Keratinocyte (primary cell): ENCODE results near the gene FKBP1B. TPM values are rescaled to one million over a fixed set of nuclear protein-coding genes. Genes with fewer than 3 reads are reported as not detected.
A peak's percentile ranks its signal among the peaks of the same experiment; 100 is the strongest.

ENCODE experiments used
- DNase-seq: peaks from one replicate; pipeline ENCODE4 v3.0.0-alpha.2; 2011; ENCODE audit warnings: low read depth, missing footprints, low spot score
- FAIRE-seq: peaks from 2 replicates; lab custom pipeline; 2011; peaks lifted over from hg19 to GRCh38; lab: Jason Lieb, UNC
- H2AFZ ChIP-seq: 2 replicates; pipeline ENCODE4 v1.6.0; 2012; ENCODE audit warnings: low read length, control low read depth, inconsistent platforms; ENCODE audit not compliant: control insufficient read depth
- H3K27ac ChIP-seq: 2 replicates; pipeline ENCODE4 v1.5.1; 2011; ENCODE audit warnings: low read length; ENCODE audit not compliant: control insufficient read depth, insufficient read depth
- H3K27me3 ChIP-seq: 3 replicates; pipeline ENCODE4 v1.6.0; 2011; ENCODE audit warnings: low read length; ENCODE audit not compliant: control insufficient read depth, insufficient read depth; ENCODE audit errors: extremely low read depth
- H3K36me3 ChIP-seq, 2 experiments: 2 replicates in 1 of 2; 3 replicates in 1 of 2; pipeline ENCODE4 v1.5.1; 2011; ENCODE audit warnings: low read length in 2 of 2, mild to moderate bottlenecking in 1 of 2; ENCODE audit not compliant: control insufficient read depth in 2 of 2, insufficient read depth in 2 of 2; ENCODE audit errors: extremely low read depth in 1 of 2
- H3K4me1 ChIP-seq: 3 replicates; pipeline ENCODE4 v1.5.1; 2011; ENCODE audit warnings: low read length; ENCODE audit not compliant: control insufficient read depth, insufficient read depth; ENCODE audit errors: extremely low read depth
- H3K4me2 ChIP-seq: 3 replicates; pipeline ENCODE4 v1.6.0; 2011; ENCODE audit warnings: low read depth, low read length; ENCODE audit not compliant: control insufficient read depth, insufficient read depth; ENCODE audit errors: extremely low read depth
- H3K4me3 ChIP-seq, 3 experiments: fragments of 200-600 bp in 1 of 3; sonication (generic) in 1 of 3; 2 replicates in 2 of 3; 3 replicates in 1 of 3; pipeline ENCODE4 v1.5.1; 2011 to 2016; ENCODE audit warnings: low read length in 3 of 3, mild to moderate bottlenecking in 3 of 3, control low read depth in 2 of 3, inconsistent platforms in 1 of 3, low read depth in 1 of 3, mixed read lengths in 1 of 3, mixed run types in 1 of 3, moderate library complexity in 1 of 3; ENCODE audit not compliant: control insufficient read depth in 2 of 3, insufficient read depth in 2 of 3; ENCODE audit errors: extremely low read depth in 1 of 3
- H3K79me2 ChIP-seq: 2 replicates; pipeline ENCODE4 v1.6.0; 2012; ENCODE audit warnings: low read length; ENCODE audit not compliant: control insufficient read depth, insufficient read depth
- H3K9ac ChIP-seq: 3 replicates; pipeline ENCODE4 v1.6.0; 2011; ENCODE audit warnings: low read length; ENCODE audit not compliant: control insufficient read depth, insufficient read depth; ENCODE audit errors: extremely low read depth
- H3K9me1 ChIP-seq: 3 replicates; pipeline ENCODE4 v1.6.0; 2011; ENCODE audit warnings: low read length; ENCODE audit not compliant: control insufficient read depth, insufficient read depth; ENCODE audit errors: extremely low read depth
- H3K9me3 ChIP-seq: 2 replicates; pipeline ENCODE4 v1.5.1; 2012; ENCODE audit warnings: low read depth, low read length; ENCODE audit not compliant: control insufficient read depth
- H4K20me1 ChIP-seq: 3 replicates; pipeline ENCODE4 v1.6.0; 2011; ENCODE audit warnings: low read length; ENCODE audit not compliant: control insufficient read depth, insufficient read depth; ENCODE audit errors: extremely low read depth
- CTCF ChIP-seq, 3 experiments: IDR thresholded peaks in 1 of 3; conservative IDR thresholded peaks in 1 of 3; optimal IDR thresholded peaks in 1 of 3; 2 replicates in 2 of 3; 3 replicates in 1 of 3; pipeline versions ENCODE3 to v1.5.1; 2011; ENCODE audit warnings: low read length in 3 of 3, mild to moderate bottlenecking in 3 of 3, moderate library complexity in 2 of 3, control low read depth in 1 of 3, inconsistent platforms in 1 of 3; ENCODE audit not compliant: insufficient read depth in 2 of 3; ENCODE audit errors: extremely low read depth in 1 of 3
- EZH2 ChIP-seq: IDR thresholded peaks from one replicate; pipeline ENCODE4 v1.6.1; 2012; ENCODE audit warnings: inconsistent platforms, mild to moderate bottlenecking, low read length, moderate library complexity
- dilution Hi-C: fragments of 300-500 bp; cut with MboI; formaldehyde crosslinking; loops from one replicate; pipeline ENCODE4 v1.7.0; 2020; ENCODE audit warnings: low sequenced_read_pairs; ENCODE audit not compliant: extremely low pct_ligation_motif_present
- polyA plus RNA-seq, 5 experiments: library from polyadenylated mRNA; depleted of rRNA in 3 of 5; stranded (reverse) in 3 of 5; stranded (forward) in 1 of 5; unstranded in 1 of 5; fragments of >200 nt; gene quantifications; 1 replicate in 1 of 5; 2 replicates in 3 of 5; 3 replicates in 1 of 5; pipeline versions ENCODE4 v1.2.1 to v1.2.3, GENCODE V29; 2011 to 2012; ENCODE audit warnings: missing spikeins in 2 of 5, low read depth in 1 of 5, low replicate concordance in 1 of 5

Gene FKBP1B
- polyA plus RNA-seq, 1 donor (not counting 4 experiments of a cell fraction or from before 2014, with no cell fraction given) = 24.5 TPM

DNA sequence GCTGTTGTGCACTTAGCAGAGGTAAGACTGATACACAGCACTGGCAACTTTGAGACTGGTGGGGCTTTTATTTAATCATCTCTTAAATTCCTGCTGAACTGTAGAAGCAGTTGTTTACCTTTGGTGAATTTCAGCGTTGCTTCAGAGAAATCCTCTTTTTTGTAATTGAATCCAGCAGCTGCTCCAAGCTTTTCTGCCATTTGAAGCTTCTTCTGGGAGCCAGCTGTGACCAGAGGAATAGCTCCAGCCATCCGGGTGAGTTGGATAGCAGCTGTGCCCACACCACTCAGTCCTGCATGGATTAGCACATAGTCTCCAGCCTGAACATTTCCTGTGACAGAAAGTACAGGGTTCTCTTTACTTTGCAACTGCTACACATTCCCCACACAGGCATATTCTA is 31.2 kb downstream of the FKBP1B start:
- dilution Hi-C loops = no loop called here
- H3K27ac ChIP-seq = no peak overlapping the region
- no peak for FAIRE-seq

GRCh38 chr2:24082787-24083566 is 33.4 kb downstream of the FKBP1B start:
- peak overlapping the region; percentile 86 for H3K9ac ChIP-seq
- no peaks in the 10 kb centered on the region for H3K79me2 ChIP-seq
- peak overlapping the region; percentile 45 for H2AFZ ChIP-seq
- no peaks in the 10 kb centered on the region for H3K9me1 ChIP-seq
- no peak for DNase-seq
- TF ChIP-seq CTCF (optimal IDR thresholded peaks at IDR 0.05 in 1 of 3, IDR thresholded peaks at IDR 0.05 in 1 of 3, conservative IDR thresholded peaks at IDR 0.05 in 1 of 3; ENCODE audit: extremely low read depth in 1 of 3, insufficient read depth in 2 of 3, low read length in 3 of 3) (no peak), EZH2 (no peak)
- H3K36me3 ChIP-seq = peaks cover 5 to 17% of the 10 kb centered on the region in 2 experiments
- H3K27ac ChIP-seq = peak overlapping the region; percentile 82
- peak overlapping the region; percentile 99 for H3K4me2 ChIP-seq
- FAIRE-seq = no peak
- no peaks in the 10 kb centered on the region for H3K27me3 ChIP-seq
- H3K4me3 ChIP-seq = peak overlapping the region; percentile 63 to 80 (median 70)
- no peaks in the 10 kb centered on the region for H3K9me3 ChIP-seq
- no peaks in the 10 kb centered on the region for H4K20me1 ChIP-seq
- peaks cover 12% of the 10 kb centered on the region for H3K4me1 ChIP-seq
- dilution Hi-C loops = no loop called here

More for the DNA sequence above, 31.2 kb downstream of the FKBP1B start:
- Histone ChIP-seq H3K4me3 (no peak overlapping the region), H3K9ac (no peak overlapping the region), H3K9me1 (no peaks in the 10 kb centered on the region), H3K4me2 (no peak overlapping the region), H4K20me1 (no peaks in the 10 kb centered on the region), H3K27me3 (no peaks in the 10 kb centered on the region), H3K36me3 (peaks cover 5 to 17% of the 10 kb centered on the region in 2 experiments), H3K4me1 (peaks cover 18% of the 10 kb centered on the region), H2AFZ (no peak overlapping the region), H3K79me2 (peaks cover under 1% of the 10 kb centered on the region), H3K9me3 (no peaks in the 10 kb centered on the region)
- no peak for TF ChIP-seq EZH2
- TF ChIP-seq CTCF (optimal IDR thresholded peaks at IDR 0.05 in 1 of 3, IDR thresholded peaks at IDR 0.05 in 1 of 3, conservative IDR thresholded peaks at IDR 0.05 in 1 of 3; ENCODE audit: extremely low read depth in 1 of 3, insufficient read depth in 2 of 3, low read length in 3 of 3) = no peak
- DNase-seq = no peak
